Breast epithelium (tissue), 4 donors: Measurements from ENCODE around the gene DDC. TPM values are rescaled to one million over a fixed set of nuclear protein-coding genes. Genes with fewer than 3 reads are reported as not detected.
"Not testable (repeated sequence)": the region's sequence is repeated elsewhere in the genome, so short reads cannot be mapped to it uniquely, and the experiment has no call there.

Experiments
- DNase-seq, 2 donors: peaks; one replicate each; pipeline ENCODE4 v3.0.0-alpha.2; 2019; ENCODE audit warnings: low spot score in 2 of 2
- H3K27ac ChIP-seq, 2 donors: fragments of 200-600 bp; sonication (generic) in 1 of 2; one replicate each; pipeline ENCODE4 v1.5.1; 2016 to 2019; ENCODE audit warnings: mild to moderate bottlenecking in 1 of 2
- H3K27me3 ChIP-seq, 2 donors: fragments of 200-600 bp; sonication (generic) in 1 of 2; one replicate each; pipeline versions ENCODE4 v1.5.1 to v1.6.0; 2017 to 2019; ENCODE audit warnings: control low read depth in 1 of 2, mild to moderate bottlenecking in 1 of 2
- H3K36me3 ChIP-seq: fragments of 200-600 bp; one replicate; pipeline ENCODE4 v1.5.1; 2019
- H3K4me1 ChIP-seq, 2 donors: fragments of 200-600 bp; sonication (generic); one replicate each; pipeline ENCODE4 v1.5.1; 2016 to 2019; ENCODE audit warnings: control low read depth in 1 of 2
- H3K4me3 ChIP-seq, 3 donors: fragments of 200-600 bp; sonication (generic); 1 replicate in 2 of 3; 2 replicates in 1 of 3; pipeline ENCODE4 v1.5.1; 2016 to 2019; ENCODE audit warnings: mild to moderate bottlenecking in 3 of 3, moderate library complexity in 2 of 3
- H3K9me3 ChIP-seq, 2 donors: fragments of 200-600 bp; sonication (generic) in 1 of 2; one replicate each; pipeline ENCODE4 v1.5.1; 2016 to 2019; ENCODE audit warnings: control low read depth in 1 of 2
- CTCF ChIP-seq, 3 donors: fragments of 450-650 bp; IDR thresholded peaks; one replicate each; pipeline ENCODE4 v1.5.1; 2016 to 2017; ENCODE audit warnings: antibody characterized with exemption in 3 of 3, mild to moderate bottlenecking in 3 of 3, moderate library complexity in 3 of 3
- POLR2A ChIP-seq: fragments of 450-650 bp; IDR thresholded peaks from one replicate; pipeline ENCODE4 v1.6.1; 2016; ENCODE audit warnings: antibody characterized with exemption, mild to moderate bottlenecking, moderate library complexity
- POLR2AphosphoS5 ChIP-seq, 3 donors: sonication (generic); formaldehyde crosslinking; IDR thresholded peaks; one replicate each; pipeline ENCODE4 v1.6.1; 2017; ENCODE audit warnings: antibody characterized with exemption in 3 of 3
- intact Hi-C: fragments of 100-400 bp; cut with DNase I; formaldehyde crosslinking; loops from one replicate; pipeline ENCODE4 v1.15.1; 2023; ENCODE audit warnings: low total_unique reads
- total RNA-seq, 3 donors: library from RNA; depleted of rRNA; stranded (reverse); fragments of >200 nt; gene quantifications; one replicate each; pipeline ENCODE4 v1.1.0, GENCODE V29; 2016

The DDC gene
- total RNA-seq, 3 donors from 2014 or later: 0.29 to 0.33 TPM; not detected in 1

GRCh38 chr7:50589364-50589763 lies 24.2 kb upstream of the DDC start:
- no peak overlapping the region for H3K27ac ChIP-seq
- TF ChIP-seq POLR2A (no peak), CTCF (IDR thresholded peaks at IDR 0.05) (no peak), POLR2AphosphoS5 (IDR thresholded peaks at IDR 0.05) (no peak)
- H3K4me1 ChIP-seq: no peaks in the 10 kb centered on the region
- no peak overlapping the region for H3K4me3 ChIP-seq
- no peaks in the 10 kb centered on the region for H3K36me3 ChIP-seq
- DNase-seq: no peak
- no peaks in the 10 kb centered on the region for H3K27me3 ChIP-seq
- H3K9me3 ChIP-seq: no peaks in the 10 kb centered on the region
- intact Hi-C loops: no loop called here

- intact Hi-C loops: no loop called here
Observed at GRCh38 chr7:50588937-50589336, 23.7 kb upstream of the DDC start.

GRCh38 chr7:50587737-50588136 lies 22.5 kb upstream of the DDC start:
- Histone ChIP-seq H3K9me3 (peaks cover 0 to 5% of the 10 kb centered on the region in 2 donors), H3K4me1 (no peaks in the 10 kb centered on the region), H3K4me3 (no peak overlapping the region), H3K36me3 (no peaks in the 10 kb centered on the region), H3K27me3 (no peaks in the 10 kb centered on the region), H3K27ac (no peak overlapping the region)
- intact Hi-C loops: no loop called here
- TF ChIP-seq POLR2AphosphoS5 (IDR thresholded peaks at IDR 0.05): no peak
- no peak for TF ChIP-seq CTCF (IDR thresholded peaks at IDR 0.05)
- TF ChIP-seq POLR2A: no peak
- no peak for DNase-seq

More at GRCh38 chr7:50588937-50589336, 23.7 kb upstream of the DDC start:
- no peak overlapping the region for H3K27ac ChIP-seq
- H3K9me3 ChIP-seq: no peaks in the 10 kb centered on the region
- DNase-seq: no peak
- TF ChIP-seq POLR2AphosphoS5 (IDR thresholded peaks at IDR 0.05) (no peak), CTCF (IDR thresholded peaks at IDR 0.05) (no peak), POLR2A (no peak)
- H3K4me1 ChIP-seq: no peaks in the 10 kb centered on the region
- H3K4me3 ChIP-seq: no peak overlapping the region
- H3K36me3 ChIP-seq: no peaks in the 10 kb centered on the region
- H3K27me3 ChIP-seq: no peaks in the 10 kb centered on the region

GRCh38 chr7:50584793-50585408 lies 19.7 kb upstream of the DDC start:
- DNase-seq: peak in 1 of 2 donors; percentile 49
- intact Hi-C loops: no loop called here
- no peaks in the 10 kb centered on the region for H3K4me1 ChIP-seq
- peaks cover 0 to 5% of the 10 kb centered on the region in 2 donors for H3K9me3 ChIP-seq
- no peak overlapping the region for H3K27ac ChIP-seq
- TF ChIP-seq POLR2AphosphoS5 (IDR thresholded peaks at IDR 0.05) (peak in 1 of 3 donors; percentile 12), POLR2A (no peak)
- no peak overlapping the region for H3K4me3 ChIP-seq
- no peaks in the 10 kb centered on the region for H3K27me3 ChIP-seq
- H3K36me3 ChIP-seq: no peaks in the 10 kb centered on the region

- Histone ChIP-seq H3K4me3 (no peak overlapping the region), H3K4me1 (no peaks in the 10 kb centered on the region), H3K27me3 (no peaks in the 10 kb centered on the region), H3K27ac (no peak overlapping the region), H3K9me3 (peaks cover 0 to 5% of the 10 kb centered on the region in 2 donors), H3K36me3 (no peaks in the 10 kb centered on the region)
- TF ChIP-seq POLR2A (no peak), CTCF (IDR thresholded peaks at IDR 0.05) (no peak), POLR2AphosphoS5 (IDR thresholded peaks at IDR 0.05) (no peak)
- intact Hi-C loops: no loop called here
- no peak for DNase-seq
Observed at GRCh38 chr7:50584386-50584785, 19.2 kb upstream of the DDC start.

- DNase-seq, H3K36me3 ChIP-seq, H3K4me3 ChIP-seq, intact Hi-C loops, H3K27ac ChIP-seq, H3K4me1 ChIP-seq, H3K9me3 ChIP-seq, H3K27me3 ChIP-seq: not testable (repeated sequence)
Observed at GRCh38 chr7:50583295-50583694, 18.1 kb upstream of the DDC start.

GRCh38 chr7:50582271-50582670 lies 17.1 kb upstream of the DDC start:
- intact Hi-C loops, H3K27ac ChIP-seq, H3K9me3 ChIP-seq, H3K36me3 ChIP-seq, DNase-seq, H3K4me3 ChIP-seq, H3K27me3 ChIP-seq, H3K4me1 ChIP-seq: not testable (repeated sequence)

- intact Hi-C loops, H3K27ac ChIP-seq, H3K9me3 ChIP-seq, H3K27me3 ChIP-seq, H3K4me1 ChIP-seq, H3K4me3 ChIP-seq, H3K36me3 ChIP-seq, DNase-seq: not testable (repeated sequence)
Observed at GRCh38 chr7:50580666-50581065, 15.5 kb upstream of the DDC start.
